ENCODE results near the gene RBM33. TPM values are rescaled to one million over a fixed set of nuclear protein-coding genes. Genes with fewer than 3 reads are reported as not detected.
A peak's percentile ranks its signal among the peaks of the same experiment; 100 is the strongest.

RBM33 gene
- total RNA-seq, 2 experiments from 2014 or later: 73.7 to 84.8 TPM

DNA sequence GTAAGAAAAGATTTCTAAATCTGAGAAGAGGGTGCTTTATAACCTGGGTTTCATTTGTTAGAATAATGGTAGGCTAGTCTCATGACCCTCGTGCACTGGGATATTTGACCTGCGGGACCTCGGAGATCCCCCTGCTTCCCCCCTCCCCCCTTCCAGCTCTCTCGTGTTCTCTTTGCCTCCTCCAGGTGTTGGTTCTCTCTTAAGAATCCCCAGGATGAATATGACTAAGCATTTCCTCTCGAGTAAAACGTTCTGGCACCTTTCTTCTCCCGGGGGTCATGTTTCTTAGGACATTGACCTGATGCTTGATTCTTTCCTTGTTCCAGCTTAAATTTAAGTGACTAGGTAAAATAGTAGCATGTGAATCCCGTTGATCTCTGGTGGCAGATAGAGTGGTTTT lies 96.6 kb downstream of the RBM33 start:
- Mint-ChIP-seq H3K9me3 (no peaks in the 10 kb centered on the region), H3K4me1 (ENCODE audit: low read depth) (peaks cover 66% of the 10 kb centered on the region), H3K4me3 (no peak overlapping the region), H3K27ac (peak overlapping the region; percentile 30), H3K27me3 (no peaks in the 10 kb centered on the region), H3K36me3 (ENCODE audit: low read depth) (peaks cover 68% of the 10 kb centered on the region)
- TF ChIP-seq, protein P1, sequence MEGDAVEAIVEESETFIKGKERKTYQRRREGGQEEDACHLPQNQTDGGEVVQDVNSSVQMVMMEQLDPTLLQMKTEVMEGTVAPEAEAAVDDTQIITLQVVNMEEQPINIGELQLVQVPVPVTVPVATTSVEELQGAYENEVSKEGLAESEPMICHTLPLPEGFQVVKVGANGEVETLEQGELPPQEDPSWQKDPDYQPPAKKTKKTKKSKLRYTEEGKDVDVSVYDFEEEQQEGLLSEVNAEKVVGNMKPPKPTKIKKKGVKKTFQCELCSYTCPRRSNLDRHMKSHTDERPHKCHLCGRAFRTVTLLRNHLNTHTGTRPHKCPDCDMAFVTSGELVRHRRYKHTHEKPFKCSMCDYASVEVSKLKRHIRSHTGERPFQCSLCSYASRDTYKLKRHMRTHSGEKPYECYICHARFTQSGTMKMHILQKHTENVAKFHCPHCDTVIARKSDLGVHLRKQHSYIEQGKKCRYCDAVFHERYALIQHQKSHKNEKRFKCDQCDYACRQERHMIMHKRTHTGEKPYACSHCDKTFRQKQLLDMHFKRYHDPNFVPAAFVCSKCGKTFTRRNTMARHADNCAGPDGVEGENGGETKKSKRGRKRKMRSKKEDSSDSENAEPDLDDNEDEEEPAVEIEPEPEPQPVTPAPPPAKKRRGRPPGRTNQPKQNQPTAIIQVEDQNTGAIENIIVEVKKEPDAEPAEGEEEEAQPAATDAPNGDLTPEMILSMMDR (IDR thresholded peaks at IDR 0.05): no peak
- intact Hi-C loops (cut with micrococcal nuclease): loop anchor here (5.0 kb wide), 1 partner anchor 94 kb away; no protein-coding TSS in a partner anchor
- no peak for ATAC-seq
- DNase-seq: no peak
- ChIA-PET CTCF (interaction anchor here (1.3 to 2.8 kb wide), 3 partner anchors 13 to 143 kb away, joined by 4 to 25 read pairs (median 5); no protein-coding TSS in a partner anchor), POLR2A (interaction anchor here (1.4 kb wide), 1 partner anchor 22 kb away, joined by 6 read pairs; no protein-coding TSS in a partner anchor)

DNA sequence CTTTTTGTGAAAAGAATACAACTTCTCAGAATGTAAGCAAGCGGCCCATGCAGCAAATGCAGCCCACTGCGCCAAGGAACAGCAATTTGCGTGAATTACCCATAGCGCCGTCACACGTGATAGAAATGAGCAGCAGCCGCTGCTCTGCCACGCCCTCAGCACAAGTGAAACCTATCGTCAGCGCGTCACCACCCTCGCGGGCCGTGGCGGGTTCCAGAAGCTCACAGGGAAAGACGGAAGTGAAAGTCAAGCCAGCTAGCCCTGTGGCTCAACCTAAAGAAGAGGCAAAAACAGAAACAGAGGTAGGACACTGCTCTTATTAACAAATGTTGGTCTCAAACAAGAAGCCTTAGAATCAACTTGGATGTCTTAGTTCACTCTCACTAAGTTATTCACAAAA lies 97.3 kb downstream of the RBM33 start:
- H3K36me3 Mint-ChIP-seq (ENCODE audit: low read depth): peaks cover 75% of the 10 kb centered on the region
- DNase-seq: no peak
- H3K4me1 Mint-ChIP-seq (ENCODE audit: low read depth): peaks cover 73% of the 10 kb centered on the region
- ChIA-PET POLR2A (no interaction called here), CTCF (interaction anchor here (1.7 kb wide), 1 partner anchor 26 kb away, joined by 5 read pairs; no protein-coding TSS in a partner anchor)
- H3K27me3 Mint-ChIP-seq: no peaks in the 10 kb centered on the region
- TF ChIP-seq, protein P1 (IDR thresholded peaks at IDR 0.05): no peak
- peak overlapping the region; percentile 30 for H3K27ac Mint-ChIP-seq
- H3K4me3 Mint-ChIP-seq: no peak overlapping the region
- ATAC-seq: no peak
- intact Hi-C loops (cut with micrococcal nuclease): loop anchor here (5.0 kb wide), 1 partner anchor 95 kb away; no protein-coding TSS in a partner anchor
- H3K9me3 Mint-ChIP-seq: no peaks in the 10 kb centered on the region

DNA sequence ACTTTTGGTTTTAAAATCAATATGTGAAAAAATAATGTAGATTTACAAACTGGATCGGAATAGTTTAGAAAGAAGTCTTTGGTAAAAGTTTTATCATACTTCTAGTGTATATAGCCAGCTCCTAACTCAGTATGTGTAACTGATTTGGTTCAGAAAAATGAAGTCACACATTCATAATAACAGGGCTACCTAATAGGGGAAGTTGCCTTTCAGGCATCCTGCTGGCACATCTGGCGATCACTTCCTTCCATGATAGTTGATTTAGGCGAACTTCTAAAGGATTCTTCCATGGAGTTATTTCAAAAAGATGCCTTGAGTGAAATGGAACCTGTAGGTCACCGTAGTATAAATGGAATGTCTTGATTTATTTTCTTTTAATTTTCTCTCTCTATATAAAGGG lies 98.7 kb downstream of the RBM33 start:
- DNase-seq: no peak
- POLR2A ChIA-PET: no interaction called here
- Mint-ChIP-seq H3K4me1 (ENCODE audit: low read depth) (peaks cover 69% of the 10 kb centered on the region), H3K27me3 (no peaks in the 10 kb centered on the region), H3K4me3 (no peak overlapping the region), H3K27ac (no peak overlapping the region), H3K9me3 (no peaks in the 10 kb centered on the region), H3K36me3 (ENCODE audit: low read depth) (peaks cover 68% of the 10 kb centered on the region)
- CTCF ChIA-PET: interaction anchor here (3.3 kb wide), 1 partner anchor 144 kb away, joined by 15 read pairs; no protein-coding TSS in a partner anchor
- ATAC-seq: no peak
- TF ChIP-seq, protein P1 (IDR thresholded peaks at IDR 0.05): no peak
- intact Hi-C loops (cut with micrococcal nuclease): loop anchor here (5.0 kb wide), 1 partner anchor 96 kb away; no protein-coding TSS in a partner anchor

DNA sequence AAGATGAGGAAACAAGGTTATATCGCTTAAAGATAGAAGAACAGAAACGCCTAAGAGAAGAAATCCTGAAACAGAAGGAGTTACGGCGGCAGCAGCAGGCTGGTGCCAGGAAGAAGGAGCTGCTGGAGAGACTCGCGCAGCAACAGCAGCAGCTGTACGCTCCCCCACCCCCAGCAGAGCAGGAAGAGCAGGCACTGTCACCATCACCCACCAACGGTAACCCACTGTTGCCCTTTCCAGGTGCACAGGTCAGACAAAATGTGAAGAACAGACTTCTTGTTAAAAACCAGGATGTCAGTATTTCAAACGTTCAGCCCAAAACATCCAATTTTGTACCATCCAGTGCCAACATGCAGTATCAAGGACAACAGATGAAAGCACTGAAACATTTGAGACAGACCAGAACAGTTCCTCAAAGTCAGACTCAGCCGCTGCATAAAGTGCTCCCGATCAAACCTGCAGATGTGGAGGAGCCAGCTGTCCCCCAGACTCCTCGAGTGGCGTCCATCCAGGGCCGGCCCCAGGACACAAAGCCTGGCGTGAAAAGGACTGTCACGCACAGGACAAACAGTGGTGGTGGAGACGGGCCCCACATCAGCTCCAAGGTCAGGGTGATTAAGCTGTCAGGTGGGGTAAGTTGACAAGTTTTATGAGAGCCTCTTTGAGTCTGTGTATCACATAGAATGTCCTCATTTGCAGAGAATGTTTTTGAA lies 100.7 kb downstream of the RBM33 start:
- Mint-ChIP-seq H3K9me3 (no peaks in the 10 kb centered on the region), H3K27me3 (no peaks in the 10 kb centered on the region), H3K27ac (peak overlapping the region; percentile 64), H3K4me3 (no peak overlapping the region), H3K36me3 (ENCODE audit: low read depth) (peaks cover 61% of the 10 kb centered on the region), H3K4me1 (ENCODE audit: low read depth) (peaks cover 68% of the 10 kb centered on the region)
- TF ChIP-seq, protein P1 (IDR thresholded peaks at IDR 0.05): no peak
- DNase-seq (no peak), ATAC-seq (no peak)
- POLR2A ChIA-PET: no interaction called here
- intact Hi-C loops (cut with micrococcal nuclease): loop anchor here (5.0 kb wide), 1 partner anchor 98 kb away; no protein-coding TSS in a partner anchor
- CTCF ChIA-PET: interaction anchor here (2.5 to 3.3 kb wide), 2 partner anchors 23 to 146 kb away, joined by 15 to 19 read pairs; no protein-coding TSS in a partner anchor

DNA sequence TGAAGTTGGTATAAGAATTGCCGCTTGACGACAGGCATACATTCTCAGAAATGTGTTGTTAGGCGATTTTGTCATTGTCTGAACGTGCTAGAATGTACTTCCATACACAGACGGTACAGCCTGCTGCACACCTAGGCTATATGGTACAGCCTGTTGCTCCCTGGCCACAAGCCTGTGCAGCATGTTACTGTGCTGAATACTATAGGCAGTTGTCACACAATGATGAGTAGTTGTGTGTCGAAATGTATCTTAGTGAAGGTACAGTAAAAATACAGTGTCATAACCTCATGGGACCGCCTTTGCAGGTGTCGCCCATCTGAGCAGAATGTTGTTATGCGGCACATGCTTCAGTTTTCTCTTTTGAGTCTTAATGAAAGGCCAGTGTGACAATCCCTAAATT lies 101.3 kb downstream of the RBM33 start:
- H3K4me3 Mint-ChIP-seq: no peak overlapping the region
- TF ChIP-seq, protein P1 (IDR thresholded peaks at IDR 0.05): no peak
- no peaks in the 10 kb centered on the region for H3K9me3 Mint-ChIP-seq
- no peaks in the 10 kb centered on the region for H3K27me3 Mint-ChIP-seq
- no peak overlapping the region for H3K27ac Mint-ChIP-seq
- CTCF ChIA-PET: interaction anchor here (2.5 to 3.3 kb wide), 2 partner anchors 22 to 147 kb away, joined by 15 to 19 read pairs; no protein-coding TSS in a partner anchor
- H3K36me3 Mint-ChIP-seq (ENCODE audit: low read depth): peaks cover 56% of the 10 kb centered on the region
- intact Hi-C loops (cut with micrococcal nuclease): no loop called here
- ATAC-seq: peak; percentile 32
- peaks cover 68% of the 10 kb centered on the region for H3K4me1 Mint-ChIP-seq (ENCODE audit: low read depth)
- POLR2A ChIA-PET: no interaction called here
- DNase-seq: no peak
